GM23338 (cell line): ENCODE results near the gene ANXA3.

Experiments used
- EZH2 ChIP-seq: fragments of 200-600 bp; sonication (generic); IDR thresholded peaks from one replicate; pipeline ENCODE4 v1.8.0; 2017; ENCODE audit warnings: antibody characterized with exemption, mild to moderate bottlenecking, low read depth; ENCODE audit not compliant: unreplicated experiment
- EZH2phosphoT487 ChIP-seq: fragments of 200-600 bp; sonication (generic); IDR thresholded peaks from one replicate; pipeline ENCODE4 v1.8.1; 2018; ENCODE audit warnings: antibody characterized with exemption; ENCODE audit not compliant: unreplicated experiment
- TF ChIP-seq, protein P1 (sequence below), 2 experiments: fragments of 200-600 bp in 1 of 2; sonication (generic) in 1 of 2; conservative IDR thresholded peaks; 2 replicates each; pipeline versions ENCODE4 v1.5.1 to v1.6.1; 2016 to 2017; ENCODE audit warnings: antibody characterized with exemption in 2 of 2, low read depth in 2 of 2, mild to moderate bottlenecking in 2 of 2, moderate library complexity in 1 of 2

DNA sequence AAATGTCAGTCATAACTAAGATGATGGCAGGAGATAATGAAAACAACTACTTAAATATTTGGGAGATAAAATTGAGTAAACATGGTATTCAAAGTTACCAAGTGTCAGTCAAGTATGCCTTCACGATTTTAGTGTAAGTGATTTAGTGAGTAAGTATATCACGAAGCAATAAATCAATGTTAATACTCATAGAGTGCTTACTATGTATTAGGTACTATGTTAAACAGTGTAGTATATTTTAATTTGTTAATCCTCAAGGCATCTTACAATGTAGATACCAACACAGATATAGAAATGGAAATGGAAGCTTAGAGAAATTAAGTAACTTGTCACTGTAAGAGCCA, 59.6 kb downstream of the ANXA3 start:
- TF ChIP-seq, protein P1, sequence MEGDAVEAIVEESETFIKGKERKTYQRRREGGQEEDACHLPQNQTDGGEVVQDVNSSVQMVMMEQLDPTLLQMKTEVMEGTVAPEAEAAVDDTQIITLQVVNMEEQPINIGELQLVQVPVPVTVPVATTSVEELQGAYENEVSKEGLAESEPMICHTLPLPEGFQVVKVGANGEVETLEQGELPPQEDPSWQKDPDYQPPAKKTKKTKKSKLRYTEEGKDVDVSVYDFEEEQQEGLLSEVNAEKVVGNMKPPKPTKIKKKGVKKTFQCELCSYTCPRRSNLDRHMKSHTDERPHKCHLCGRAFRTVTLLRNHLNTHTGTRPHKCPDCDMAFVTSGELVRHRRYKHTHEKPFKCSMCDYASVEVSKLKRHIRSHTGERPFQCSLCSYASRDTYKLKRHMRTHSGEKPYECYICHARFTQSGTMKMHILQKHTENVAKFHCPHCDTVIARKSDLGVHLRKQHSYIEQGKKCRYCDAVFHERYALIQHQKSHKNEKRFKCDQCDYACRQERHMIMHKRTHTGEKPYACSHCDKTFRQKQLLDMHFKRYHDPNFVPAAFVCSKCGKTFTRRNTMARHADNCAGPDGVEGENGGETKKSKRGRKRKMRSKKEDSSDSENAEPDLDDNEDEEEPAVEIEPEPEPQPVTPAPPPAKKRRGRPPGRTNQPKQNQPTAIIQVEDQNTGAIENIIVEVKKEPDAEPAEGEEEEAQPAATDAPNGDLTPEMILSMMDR (conservative IDR thresholded peaks at IDR 0.05; ENCODE audit: low read depth in 2 of 2) = no peak
- TF ChIP-seq EZH2 = no peak
- no peak for TF ChIP-seq EZH2phosphoT487
